ENCODE measurements around the gene LUC7L2. TPM values are rescaled to one million over a fixed set of nuclear protein-coding genes. Genes with fewer than 3 reads are reported as not detected.
A peak's percentile ranks its signal among the peaks of the same experiment; 100 is the strongest.

LUC7L2 gene
- total RNA-seq, 1 donor from 2014 or later, result 83.4 TPM

DNA sequence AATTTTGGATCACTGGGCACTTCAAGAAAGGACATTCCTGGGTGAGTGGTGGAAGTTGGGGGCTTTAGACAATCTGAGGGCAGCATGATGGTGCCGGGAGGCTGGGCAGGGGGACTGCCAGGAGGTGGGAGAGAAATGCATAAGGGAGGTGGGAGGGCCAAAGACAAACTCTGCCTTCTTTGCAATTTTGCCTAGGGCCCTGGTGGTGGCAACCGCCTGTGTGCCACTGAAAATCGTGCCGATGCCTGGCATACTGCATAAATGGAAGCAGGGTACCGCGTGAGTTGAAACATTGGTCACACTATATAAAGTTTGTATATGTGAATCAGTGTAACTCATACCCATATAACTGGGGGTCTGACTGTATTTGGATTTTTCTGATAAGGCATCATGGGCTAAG lies 3.3 kb downstream of the LUC7L2 start:
- no peak for DNase-seq
- peak overlapping the region; percentile 26 for H3K27ac Mint-ChIP-seq (ENCODE audit: unreplicated experiment)
- no peaks in the 10 kb centered on the region for H3K36me3 Mint-ChIP-seq (ENCODE audit: unreplicated experiment)
- TF ChIP-seq, protein P1, sequence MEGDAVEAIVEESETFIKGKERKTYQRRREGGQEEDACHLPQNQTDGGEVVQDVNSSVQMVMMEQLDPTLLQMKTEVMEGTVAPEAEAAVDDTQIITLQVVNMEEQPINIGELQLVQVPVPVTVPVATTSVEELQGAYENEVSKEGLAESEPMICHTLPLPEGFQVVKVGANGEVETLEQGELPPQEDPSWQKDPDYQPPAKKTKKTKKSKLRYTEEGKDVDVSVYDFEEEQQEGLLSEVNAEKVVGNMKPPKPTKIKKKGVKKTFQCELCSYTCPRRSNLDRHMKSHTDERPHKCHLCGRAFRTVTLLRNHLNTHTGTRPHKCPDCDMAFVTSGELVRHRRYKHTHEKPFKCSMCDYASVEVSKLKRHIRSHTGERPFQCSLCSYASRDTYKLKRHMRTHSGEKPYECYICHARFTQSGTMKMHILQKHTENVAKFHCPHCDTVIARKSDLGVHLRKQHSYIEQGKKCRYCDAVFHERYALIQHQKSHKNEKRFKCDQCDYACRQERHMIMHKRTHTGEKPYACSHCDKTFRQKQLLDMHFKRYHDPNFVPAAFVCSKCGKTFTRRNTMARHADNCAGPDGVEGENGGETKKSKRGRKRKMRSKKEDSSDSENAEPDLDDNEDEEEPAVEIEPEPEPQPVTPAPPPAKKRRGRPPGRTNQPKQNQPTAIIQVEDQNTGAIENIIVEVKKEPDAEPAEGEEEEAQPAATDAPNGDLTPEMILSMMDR (IDR thresholded peaks at IDR 0.05; ENCODE audit: partially characterized antibody, unreplicated experiment), result no peak
- peaks cover 9% of the 10 kb centered on the region for H3K27me3 Mint-ChIP-seq (ENCODE audit: unreplicated experiment)
- H3K4me1 Mint-ChIP-seq (ENCODE audit: low read depth, unreplicated experiment), result peaks cover 15% of the 10 kb centered on the region
- H3K9me3 Mint-ChIP-seq (ENCODE audit: unreplicated experiment), result peaks cover 14% of the 10 kb centered on the region
- peak overlapping the region; percentile 6 for H3K4me3 Mint-ChIP-seq (ENCODE audit: unreplicated experiment)

DNA sequence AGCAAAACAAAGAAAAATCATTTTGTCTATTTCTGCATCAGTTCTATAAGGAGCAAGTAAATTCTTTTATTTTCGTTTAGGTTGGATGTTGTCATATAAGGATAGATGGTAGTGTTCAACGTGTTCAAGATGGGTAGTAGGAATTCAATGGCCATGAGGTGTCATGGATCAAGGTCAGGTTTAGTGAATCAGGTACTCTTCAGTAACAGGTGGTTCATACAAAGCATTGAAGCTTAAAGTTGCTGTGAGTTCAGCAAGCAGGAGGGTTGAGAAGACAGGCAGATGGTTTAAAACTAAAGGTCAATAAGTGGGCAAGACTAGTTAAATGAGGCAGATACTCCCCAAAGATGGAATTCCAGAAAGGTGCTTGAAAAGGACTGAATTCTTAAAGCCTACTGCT lies 5.6 kb downstream of the LUC7L2 start:
- Mint-ChIP-seq H3K27ac (ENCODE audit: unreplicated experiment) (no peak overlapping the region), H3K4me3 (ENCODE audit: unreplicated experiment) (no peak overlapping the region), H3K4me1 (ENCODE audit: low read depth, unreplicated experiment) (peaks cover 24% of the 10 kb centered on the region), H3K9me3 (ENCODE audit: unreplicated experiment) (peaks cover 7% of the 10 kb centered on the region), H3K27me3 (ENCODE audit: unreplicated experiment) (peaks cover 6% of the 10 kb centered on the region), H3K36me3 (ENCODE audit: unreplicated experiment) (no peaks in the 10 kb centered on the region)
- DNase-seq, result no peak
- TF ChIP-seq, protein P1 (IDR thresholded peaks at IDR 0.05; ENCODE audit: partially characterized antibody, unreplicated experiment), result no peak

DNA sequence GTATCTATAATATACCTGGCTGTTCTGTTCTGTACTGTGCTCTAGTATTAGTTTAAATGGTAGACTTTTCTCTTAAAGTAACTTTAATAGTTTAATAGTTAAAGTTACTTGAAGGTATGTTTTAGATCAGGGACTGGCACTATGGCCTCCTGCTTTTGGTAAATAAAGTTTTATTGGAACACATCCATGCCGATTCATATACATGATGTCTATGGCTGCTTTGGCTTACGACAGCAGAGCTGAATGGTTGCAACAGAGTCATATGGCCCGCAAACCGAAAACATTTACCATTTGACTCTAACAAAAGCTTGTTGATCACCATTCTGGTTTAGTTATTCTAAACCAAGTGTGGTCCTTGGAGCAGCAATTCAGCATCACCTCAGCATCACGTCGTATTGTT lies 6.7 kb downstream of the LUC7L2 start:
- TF ChIP-seq, protein P1 (IDR thresholded peaks at IDR 0.05; ENCODE audit: partially characterized antibody, unreplicated experiment), result no peak

DNA sequence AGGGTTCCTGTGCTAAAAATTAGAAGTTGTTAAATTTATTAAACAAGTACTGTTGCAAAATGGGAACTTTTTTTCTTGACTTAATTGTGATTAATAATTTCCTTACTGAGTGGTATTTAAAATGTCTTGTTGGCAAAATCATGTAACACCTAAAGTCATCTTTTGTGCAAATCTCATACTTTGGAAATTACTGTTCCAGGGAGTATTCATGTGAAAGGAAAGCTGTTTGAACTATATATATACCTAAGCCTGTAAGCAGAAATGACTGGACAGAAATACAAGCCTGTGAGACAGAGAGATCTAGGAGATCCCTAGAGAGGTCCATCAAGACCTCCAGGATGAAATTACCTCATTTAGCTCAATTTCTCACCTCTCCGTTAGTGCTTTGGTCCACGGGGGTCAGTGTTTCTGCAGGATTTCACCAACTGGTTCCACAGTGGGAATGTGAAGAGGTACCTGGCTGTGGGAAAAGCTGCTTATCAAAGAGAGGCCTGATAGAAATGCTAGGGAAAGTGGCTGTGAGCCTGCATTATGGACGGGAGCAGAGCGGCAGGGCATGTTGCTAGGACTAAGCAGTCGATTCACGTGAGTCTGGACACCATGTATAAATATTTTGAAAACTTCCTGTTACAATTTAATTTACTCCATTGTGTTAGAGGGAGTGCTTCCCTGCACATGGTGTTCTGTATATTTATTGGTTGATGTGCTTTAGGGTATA lies 7.9 kb downstream of the LUC7L2 start:
- peaks cover 1% of the 10 kb centered on the region for H3K9me3 Mint-ChIP-seq (ENCODE audit: unreplicated experiment)
- H3K4me1 Mint-ChIP-seq (ENCODE audit: low read depth, unreplicated experiment), result peaks cover 23% of the 10 kb centered on the region
- H3K27me3 Mint-ChIP-seq (ENCODE audit: unreplicated experiment), result no peaks in the 10 kb centered on the region
- DNase-seq, result no peak
- H3K27ac Mint-ChIP-seq (ENCODE audit: unreplicated experiment), result peak overlapping the region; percentile 76
- peak overlapping the region; percentile 65 for H3K4me3 Mint-ChIP-seq (ENCODE audit: unreplicated experiment)
- TF ChIP-seq, protein P1 (IDR thresholded peaks at IDR 0.05; ENCODE audit: partially characterized antibody, unreplicated experiment), result no peak
- no peaks in the 10 kb centered on the region for H3K36me3 Mint-ChIP-seq (ENCODE audit: unreplicated experiment)

More for the DNA sequence above, 6.7 kb downstream of the LUC7L2 start:
- H3K27me3 Mint-ChIP-seq (ENCODE audit: unreplicated experiment), result no peaks in the 10 kb centered on the region
- no peak overlapping the region for H3K4me3 Mint-ChIP-seq (ENCODE audit: unreplicated experiment)
- H3K27ac Mint-ChIP-seq (ENCODE audit: unreplicated experiment), result no peak overlapping the region
- peaks cover 25% of the 10 kb centered on the region for H3K4me1 Mint-ChIP-seq (ENCODE audit: low read depth, unreplicated experiment)
- H3K36me3 Mint-ChIP-seq (ENCODE audit: unreplicated experiment), result no peaks in the 10 kb centered on the region
- no peak for DNase-seq
- peaks cover 1% of the 10 kb centered on the region for H3K9me3 Mint-ChIP-seq (ENCODE audit: unreplicated experiment)

DNA sequence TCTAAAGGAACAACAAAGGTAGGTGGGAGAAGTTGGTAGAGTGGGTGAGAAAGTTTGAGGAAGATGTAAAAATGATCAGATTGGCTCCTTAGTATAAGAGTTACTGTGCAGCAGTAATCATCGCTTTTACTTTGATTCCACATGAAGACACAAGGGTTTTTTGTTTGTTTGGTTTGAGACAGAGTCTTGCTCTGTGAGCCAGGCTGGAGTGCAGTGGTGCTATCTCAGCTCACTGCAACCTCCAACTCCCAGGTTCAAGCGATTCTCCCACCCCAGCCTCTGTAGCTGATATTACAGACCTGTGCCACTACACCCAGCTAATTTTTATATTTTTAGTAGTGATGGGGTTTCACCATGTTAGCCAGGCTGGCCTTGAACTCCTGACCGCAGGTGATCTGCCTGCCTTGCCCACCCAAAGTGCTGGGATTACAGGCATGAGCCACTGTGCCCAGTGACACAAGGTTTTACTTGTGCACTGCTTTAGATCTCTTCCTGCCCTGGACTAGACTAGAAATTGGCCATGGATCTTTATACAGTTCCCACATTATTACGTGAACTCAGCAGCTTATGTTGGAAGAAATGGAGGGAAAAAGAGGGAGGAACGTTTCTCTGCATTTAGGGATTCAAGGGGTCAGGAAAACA lies 10.7 kb downstream of the LUC7L2 start:
- TF ChIP-seq, protein P1 (IDR thresholded peaks at IDR 0.05; ENCODE audit: partially characterized antibody, unreplicated experiment), result no peak
- Mint-ChIP-seq H3K27ac (ENCODE audit: unreplicated experiment) (peak overlapping the region; percentile 66), H3K4me1 (ENCODE audit: low read depth, unreplicated experiment) (peaks cover 28% of the 10 kb centered on the region), H3K36me3 (ENCODE audit: unreplicated experiment) (no peaks in the 10 kb centered on the region), H3K27me3 (ENCODE audit: unreplicated experiment) (no peaks in the 10 kb centered on the region), H3K9me3 (ENCODE audit: unreplicated experiment) (no peaks in the 10 kb centered on the region), H3K4me3 (ENCODE audit: unreplicated experiment) (no peak overlapping the region)
- no peak for DNase-seq
